Activated T-helper 1 cell treated with anti-CD3 and anti-CD28 coated beads, Interleukin-2, amount 50 U/mL, for 16 hours (primary cell): Measurements from ENCODE around the gene BIK.
"Not testable (repeated sequence)": the region's sequence is repeated elsewhere in the genome, so short reads cannot be mapped to it uniquely, and the experiment has no call there.

Source experiments
- DNase-seq, 2 donors: peaks; one replicate each; pipeline ENCODE4 v3.0.0-alpha.2; 2020; ENCODE audit warnings: low read depth in 1 of 2, low spot score in 1 of 2

BIK gene

GRCh38 chr22:43104056-43104625 is 6.4 kb upstream of the BIK start:
- not testable (repeated sequence) for DNase-seq

GRCh38 chr22:43104950-43105349 is 5.6 kb upstream of the BIK start:
- not testable (repeated sequence) for DNase-seq

- no peak for DNase-seq
These were observed 4.2 kb upstream of the BIK start for GRCh38 chr22:43106302-43106701.

GRCh38 chr22:43109511-43109910 is 1.0 kb upstream of the BIK start:
- DNase-seq = no peak

GRCh38 chr22:43109921-43110443 is 568 bp upstream of the BIK start:
- DNase-seq = no peak

GRCh38 chr22:43110927-43111623 is 525 bp downstream of the BIK start:
- DNase-seq = peak in 1 of 2 donors; percentile 14

- no peak for DNase-seq
These were observed 3.1 kb downstream of the BIK start for GRCh38 chr22:43113526-43114251.

- no peak for DNase-seq
These were observed 4.4 kb downstream of the BIK start for GRCh38 chr22:43114958-43115357.

GRCh38 chr22:43116932-43117331 is 6.4 kb downstream of the BIK start:
- DNase-seq = no peak

- DNase-seq = no peak
These were observed 7.7 kb downstream of the BIK start for GRCh38 chr22:43118024-43118849.

GRCh38 chr22:43118953-43119458 is 8.5 kb downstream of the BIK start:
- DNase-seq = no peak

- DNase-seq = no peak
These were observed 16.1 kb downstream of the BIK start for GRCh38 chr22:43126501-43127165.

GRCh38 chr22:43127166-43127908 is 16.8 kb downstream of the BIK start:
- DNase-seq = no peak

GRCh38 chr22:43128116-43128515 is 17.6 kb downstream of the BIK start:
- DNase-seq = no peak

GRCh38 chr22:43128928-43129424 is 18.4 kb downstream of the BIK start:
- no peak for DNase-seq

GRCh38 chr22:43129426-43130425 is 19.2 kb downstream of the BIK start:
- DNase-seq = no peak

GRCh38 chr22:43131773-43132501 is 21.4 kb downstream of the BIK start:
- DNase-seq = no peak

GRCh38 chr22:43133401-43133800 is 22.9 kb downstream of the BIK start:
- no peak for DNase-seq
